ENCODE data around the gene COL17A1. TPM values are rescaled to one million over a fixed set of nuclear protein-coding genes. Genes with fewer than 3 reads are reported as not detected.

Gene COL17A1
- polyA plus RNA-seq, 2 donors = 80.9 to 87.2 TPM

GRCh38 chr10:104013489-104013888, 72.2 kb downstream of the COL17A1 start:
- Histone ChIP-seq H3K36me3 (ENCODE audit: control insufficient read depth in 2 of 2, insufficient read depth in 2 of 2, low read length in 1 of 2) (peaks cover 2 to 3% of the 10 kb centered on the region in 2 donors), H3K27me3 (ENCODE audit: control insufficient read depth in 1 of 2, insufficient read depth in 2 of 2, low read length in 2 of 2) (no peaks in the 10 kb centered on the region), H3K4me1 (ENCODE audit: control insufficient read depth in 2 of 2, insufficient read depth in 2 of 2, low read length in 1 of 2) (no peaks in the 10 kb centered on the region), H3K4me3 (ENCODE audit: low read depth in 1 of 2, low read length in 2 of 2) (no peak overlapping the region), H3K9me3 (ENCODE audit: control insufficient read depth in 2 of 2, insufficient read depth in 1 of 2, low read depth in 1 of 2, low read length in 1 of 2) (no peaks in the 10 kb centered on the region), H3K27ac (ENCODE audit: low read depth in 2 of 2, low read length in 1 of 2) (no peak overlapping the region)
- WGBS, 2 donors = 84% methylated on average over 4 of the region's 4 CpGs

- no peaks in the 10 kb centered on the region for H3K27me3 ChIP-seq (ENCODE audit: control insufficient read depth in 1 of 2, insufficient read depth in 2 of 2, low read length in 2 of 2)
- no peaks in the 10 kb centered on the region for H3K4me1 ChIP-seq (ENCODE audit: control insufficient read depth in 2 of 2, insufficient read depth in 2 of 2, low read length in 1 of 2)
- WGBS, 2 donors = 87 to 93% methylated on average over 2 of the region's 2 CpGs
- H3K4me3 ChIP-seq (ENCODE audit: low read depth in 1 of 2, low read length in 2 of 2) = no peak overlapping the region
- peaks cover 2 to 3% of the 10 kb centered on the region in 2 donors for H3K36me3 ChIP-seq (ENCODE audit: control insufficient read depth in 2 of 2, insufficient read depth in 2 of 2, low read length in 1 of 2)
- H3K27ac ChIP-seq (ENCODE audit: low read depth in 2 of 2, low read length in 1 of 2) = no peak overlapping the region
- H3K9me3 ChIP-seq (ENCODE audit: control insufficient read depth in 2 of 2, insufficient read depth in 1 of 2, low read depth in 1 of 2, low read length in 1 of 2) = no peaks in the 10 kb centered on the region
Observed at GRCh38 chr10:104011904-104012303, 73.8 kb downstream of the COL17A1 start.

- Histone ChIP-seq H3K4me3 (ENCODE audit: low read depth in 1 of 2, low read length in 2 of 2) (no peak overlapping the region), H3K4me1 (ENCODE audit: control insufficient read depth in 2 of 2, insufficient read depth in 2 of 2, low read length in 1 of 2) (no peaks in the 10 kb centered on the region), H3K36me3 (ENCODE audit: control insufficient read depth in 2 of 2, insufficient read depth in 2 of 2, low read length in 1 of 2) (peaks cover 0 to 7% of the 10 kb centered on the region in 2 donors), H3K9me3 (ENCODE audit: control insufficient read depth in 2 of 2, insufficient read depth in 1 of 2, low read depth in 1 of 2, low read length in 1 of 2) (no peaks in the 10 kb centered on the region), H3K27ac (ENCODE audit: low read depth in 2 of 2, low read length in 1 of 2) (no peak overlapping the region), H3K27me3 (ENCODE audit: control insufficient read depth in 1 of 2, insufficient read depth in 2 of 2, low read length in 2 of 2) (no peaks in the 10 kb centered on the region)
- 90 to 91% methylated on average over 8 of the region's 8 CpGs for WGBS, 2 donors
Observed at GRCh38 chr10:104005172-104005863, 80.4 kb downstream of the COL17A1 start.

GRCh38 chr10:104002911-104003310, 82.8 kb downstream of the COL17A1 start:
- H3K36me3 ChIP-seq (ENCODE audit: control insufficient read depth in 2 of 2, insufficient read depth in 2 of 2, low read length in 1 of 2) = peaks cover 0 to 7% of the 10 kb centered on the region in 2 donors
- no peaks in the 10 kb centered on the region for H3K9me3 ChIP-seq (ENCODE audit: control insufficient read depth in 2 of 2, insufficient read depth in 1 of 2, low read depth in 1 of 2, low read length in 1 of 2)
- H3K27me3 ChIP-seq (ENCODE audit: control insufficient read depth in 1 of 2, insufficient read depth in 2 of 2, low read length in 2 of 2) = no peaks in the 10 kb centered on the region
- H3K4me1 ChIP-seq (ENCODE audit: control insufficient read depth in 2 of 2, insufficient read depth in 2 of 2, low read length in 1 of 2) = no peaks in the 10 kb centered on the region
- no peak overlapping the region for H3K27ac ChIP-seq (ENCODE audit: low read depth in 2 of 2, low read length in 1 of 2)
- no peak overlapping the region for H3K4me3 ChIP-seq (ENCODE audit: low read depth in 1 of 2, low read length in 2 of 2)
- 93 to 97% methylated on average over 1 of the region's 1 CpG for WGBS, 2 donors

GRCh38 chr10:103998805-103999204, 86.9 kb downstream of the COL17A1 start:
- no peaks in the 10 kb centered on the region for H3K4me1 ChIP-seq (ENCODE audit: control insufficient read depth in 2 of 2, insufficient read depth in 2 of 2, low read length in 1 of 2)
- no peaks in the 10 kb centered on the region for H3K9me3 ChIP-seq (ENCODE audit: control insufficient read depth in 2 of 2, insufficient read depth in 1 of 2, low read depth in 1 of 2, low read length in 1 of 2)
- WGBS, 2 donors = 95 to 96% methylated on average over 2 of the region's 2 CpGs
- H3K4me3 ChIP-seq (ENCODE audit: low read depth in 1 of 2, low read length in 2 of 2) = no peak overlapping the region
- peaks cover 0 to 5% of the 10 kb centered on the region in 2 donors for H3K36me3 ChIP-seq (ENCODE audit: control insufficient read depth in 2 of 2, insufficient read depth in 2 of 2, low read length in 1 of 2)
- no peak overlapping the region for H3K27ac ChIP-seq (ENCODE audit: low read depth in 2 of 2, low read length in 1 of 2)
- H3K27me3 ChIP-seq (ENCODE audit: control insufficient read depth in 1 of 2, insufficient read depth in 2 of 2, low read length in 2 of 2) = no peaks in the 10 kb centered on the region

- H3K36me3 ChIP-seq (ENCODE audit: control insufficient read depth in 2 of 2, insufficient read depth in 2 of 2, low read length in 1 of 2) = no peaks in the 10 kb centered on the region
- no peak overlapping the region for H3K27ac ChIP-seq (ENCODE audit: low read depth in 2 of 2, low read length in 1 of 2)
Observed at GRCh38 chr10:103995134-103995533, 90.5 kb downstream of the COL17A1 start.

GRCh38 chr10:103991393-103992128, 94.1 kb downstream of the COL17A1 start:
- no peak overlapping the region for H3K4me3 ChIP-seq (ENCODE audit: low read depth in 1 of 2, low read length in 2 of 2)
- no peaks in the 10 kb centered on the region for H3K27me3 ChIP-seq (ENCODE audit: control insufficient read depth in 1 of 2, insufficient read depth in 2 of 2, low read length in 2 of 2)
- no peaks in the 10 kb centered on the region for H3K4me1 ChIP-seq (ENCODE audit: control insufficient read depth in 2 of 2, insufficient read depth in 2 of 2, low read length in 1 of 2)
- H3K9me3 ChIP-seq (ENCODE audit: control insufficient read depth in 2 of 2, insufficient read depth in 1 of 2, low read depth in 1 of 2, low read length in 1 of 2) = no peaks in the 10 kb centered on the region
- no peaks in the 10 kb centered on the region for H3K36me3 ChIP-seq (ENCODE audit: control insufficient read depth in 2 of 2, insufficient read depth in 2 of 2, low read length in 1 of 2)
- 62 to 67% methylated on average over 3 of the region's 3 CpGs for WGBS, 2 donors
- no peak overlapping the region for H3K27ac ChIP-seq (ENCODE audit: low read depth in 2 of 2, low read length in 1 of 2)

More at GRCh38 chr10:103995134-103995533, 90.5 kb downstream of the COL17A1 start:
- no peaks in the 10 kb centered on the region for H3K9me3 ChIP-seq (ENCODE audit: control insufficient read depth in 2 of 2, insufficient read depth in 1 of 2, low read depth in 1 of 2, low read length in 1 of 2)
- H3K4me1 ChIP-seq (ENCODE audit: control insufficient read depth in 2 of 2, insufficient read depth in 2 of 2, low read length in 1 of 2) = no peaks in the 10 kb centered on the region
- H3K4me3 ChIP-seq (ENCODE audit: low read depth in 1 of 2, low read length in 2 of 2) = no peak overlapping the region
- no peaks in the 10 kb centered on the region for H3K27me3 ChIP-seq (ENCODE audit: control insufficient read depth in 1 of 2, insufficient read depth in 2 of 2, low read length in 2 of 2)
- 88 to 91% methylated on average over 1 of the region's 1 CpG for WGBS, 2 donors

- WGBS, 2 donors = 79 to 84% methylated on average over 1 of the region's 1 CpG
- Histone ChIP-seq H3K36me3 (ENCODE audit: control insufficient read depth in 2 of 2, insufficient read depth in 2 of 2, low read length in 1 of 2) (no peaks in the 10 kb centered on the region), H3K9me3 (ENCODE audit: control insufficient read depth in 2 of 2, insufficient read depth in 1 of 2, low read depth in 1 of 2, low read length in 1 of 2) (no peaks in the 10 kb centered on the region), H3K27ac (ENCODE audit: low read depth in 2 of 2, low read length in 1 of 2) (no peak overlapping the region), H3K4me3 (ENCODE audit: low read depth in 1 of 2, low read length in 2 of 2) (no peak overlapping the region), H3K4me1 (ENCODE audit: control insufficient read depth in 2 of 2, insufficient read depth in 2 of 2, low read length in 1 of 2) (peaks cover 0 to 2% of the 10 kb centered on the region in 2 donors), H3K27me3 (ENCODE audit: control insufficient read depth in 1 of 2, insufficient read depth in 2 of 2, low read length in 2 of 2) (no peaks in the 10 kb centered on the region)
Observed at GRCh38 chr10:103990531-103990930, 95.1 kb downstream of the COL17A1 start.

DNA sequence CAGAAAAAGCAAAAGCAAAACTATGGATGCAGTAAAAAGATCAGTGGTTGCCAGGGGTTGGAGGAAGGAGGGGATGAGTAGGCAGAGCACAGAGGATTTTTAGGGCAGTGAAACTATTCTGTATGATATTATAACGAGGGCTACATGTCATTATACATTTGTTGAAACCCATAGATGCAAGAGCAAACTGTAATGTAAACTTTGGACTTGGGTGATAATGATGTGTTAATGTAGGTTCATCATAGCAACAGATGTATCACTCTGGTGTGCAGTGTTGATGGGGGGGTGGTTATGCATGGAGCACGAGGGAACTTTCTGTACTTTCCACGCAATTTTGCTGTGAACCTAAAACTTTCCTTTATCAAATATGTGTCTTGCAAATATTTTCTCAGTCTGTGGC, 95.6 kb downstream of the COL17A1 start:
- Histone ChIP-seq H3K36me3 (ENCODE audit: control insufficient read depth in 2 of 2, insufficient read depth in 2 of 2, low read length in 1 of 2) (no peaks in the 10 kb centered on the region), H3K4me1 (ENCODE audit: control insufficient read depth in 2 of 2, insufficient read depth in 2 of 2, low read length in 1 of 2) (peaks cover 0 to 2% of the 10 kb centered on the region in 2 donors), H3K27me3 (ENCODE audit: control insufficient read depth in 1 of 2, insufficient read depth in 2 of 2, low read length in 2 of 2) (no peaks in the 10 kb centered on the region), H3K4me3 (ENCODE audit: low read depth in 1 of 2, low read length in 2 of 2) (no peak overlapping the region), H3K27ac (ENCODE audit: low read depth in 2 of 2, low read length in 1 of 2) (no peak overlapping the region), H3K9me3 (ENCODE audit: control insufficient read depth in 2 of 2, insufficient read depth in 1 of 2, low read depth in 1 of 2, low read length in 1 of 2) (no peaks in the 10 kb centered on the region)
- 64 to 75% methylated on average over 3 of the region's 3 CpGs for WGBS, 2 donors

Measured in esophagus (tissue), 2 donors.